GM18511 (cell line): ENCODE results near the gene DHRSX.
"Not testable (repeated sequence)": the region's sequence is repeated elsewhere in the genome, so short reads cannot be mapped to it uniquely, and the experiment has no call there.

Experiments
- ATAC-seq: cut with Tn5 transposase; IDR thresholded peaks from one replicate; pipeline ENCODE4 v1.9.1; 2021; ENCODE audit warnings: mild to moderate bottlenecking, moderate library complexity; ENCODE audit not compliant: unreplicated experiment

DHRSX gene

GRCh38 chrX:2520539-2520938 lies 19.8 kb upstream of the DHRSX start:
- ATAC-seq, result no peak

DNA sequence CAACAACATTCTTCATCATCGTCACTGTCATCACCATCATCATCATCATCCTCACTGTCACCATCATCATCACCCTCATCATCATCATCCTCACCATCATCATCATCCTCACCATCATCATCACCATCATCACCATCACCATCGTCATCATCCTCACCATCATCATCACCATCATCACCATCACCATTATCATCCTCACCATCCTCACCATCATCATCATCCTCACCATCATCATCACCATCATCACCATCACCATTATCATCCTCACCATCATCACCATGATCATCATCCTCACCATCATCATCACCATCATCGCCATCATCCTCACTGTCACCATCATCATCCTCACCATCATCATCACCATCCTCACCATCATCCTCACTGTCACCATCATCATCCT lies 18.9 kb upstream of the DHRSX start:
- not testable (repeated sequence) for ATAC-seq

GRCh38 chrX:2517055-2517454 lies 16.3 kb upstream of the DHRSX start:
- peak; percentile 6 for ATAC-seq

DNA sequence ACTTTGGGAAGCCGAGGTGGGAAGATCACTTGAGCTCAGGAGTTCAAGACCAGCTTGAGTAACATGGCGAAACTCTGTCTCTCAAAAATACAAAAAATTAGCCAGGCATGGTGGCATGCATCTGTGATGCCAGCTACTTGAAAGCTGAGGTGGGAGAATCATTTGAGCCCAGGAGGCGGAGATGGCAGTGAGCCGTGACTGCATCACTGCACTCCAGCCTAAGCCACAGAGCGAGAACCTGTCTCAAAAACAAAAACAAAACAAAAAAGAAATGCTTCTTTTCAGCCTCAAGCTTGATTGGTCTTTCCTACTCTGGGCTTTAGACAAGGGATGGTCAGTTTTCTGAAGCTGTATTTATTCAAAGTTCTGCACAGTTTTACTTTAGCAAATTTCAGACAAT lies 15.8 kb upstream of the DHRSX start:
- ATAC-seq, result peak; percentile 64

GRCh38 chrX:2514131-2514530 lies 13.4 kb upstream of the DHRSX start:
- ATAC-seq, result no peak

- no peak for ATAC-seq
Observed at GRCh38 chrX:2513121-2513664, 12.4 kb upstream of the DHRSX start.

DNA sequence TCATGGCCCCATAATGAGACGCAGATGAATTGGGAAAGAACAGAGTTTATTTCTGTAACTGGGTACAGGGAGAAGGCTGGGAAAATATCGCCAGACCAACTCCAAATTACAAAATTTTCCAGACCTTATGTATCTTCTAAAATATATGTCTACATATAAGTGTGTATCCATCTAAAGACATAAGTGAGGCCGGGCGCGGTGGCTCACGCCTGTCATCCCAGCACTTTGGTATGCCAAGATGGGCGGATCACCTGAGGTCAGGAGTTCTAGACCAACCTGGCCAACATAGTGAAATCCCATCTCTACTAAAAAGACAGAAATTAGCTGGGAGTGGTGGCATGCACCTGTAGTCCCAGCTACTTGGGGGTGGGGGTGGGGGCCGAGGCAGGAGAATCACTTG lies 11.7 kb upstream of the DHRSX start:
- no peak for ATAC-seq

GRCh38 chrX:2511326-2511725 lies 10.6 kb upstream of the DHRSX start:
- no peak for ATAC-seq

DNA sequence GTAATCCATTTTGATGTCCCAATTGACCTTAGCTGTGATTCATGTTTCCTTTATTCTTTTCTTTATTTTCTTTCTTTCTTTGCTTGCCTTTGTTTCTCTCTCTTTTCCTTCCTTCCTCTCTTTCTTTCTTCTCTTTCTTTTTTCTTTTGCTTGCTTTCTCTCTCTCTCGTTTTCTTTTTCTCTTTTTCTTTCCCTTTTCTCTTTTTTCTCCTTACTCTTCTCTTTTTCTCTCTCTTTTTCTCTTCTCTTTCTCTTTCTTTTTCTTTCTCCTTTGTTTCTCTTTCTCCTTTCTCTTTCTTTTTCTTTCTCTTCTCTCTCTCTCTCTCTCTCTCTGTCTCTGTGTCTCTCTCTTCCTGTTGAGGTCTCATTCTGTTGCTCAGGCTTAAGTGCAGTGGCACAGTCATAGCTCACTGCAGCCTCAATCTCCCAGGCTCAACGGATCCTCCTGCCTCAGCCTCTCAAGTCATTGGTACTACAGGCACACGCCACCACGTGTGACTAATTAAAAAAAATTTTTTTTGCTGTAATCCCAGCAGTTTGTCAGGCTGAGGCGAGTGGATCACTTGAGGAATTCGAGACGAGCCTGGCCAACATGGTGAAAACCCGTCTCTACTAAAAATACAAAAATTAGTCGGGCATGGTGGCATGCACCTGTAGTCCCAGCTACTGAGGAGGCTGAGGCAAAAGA lies 8.0 kb upstream of the DHRSX start:
- no peak for ATAC-seq

GRCh38 chrX:2507904-2508627 lies 7.3 kb upstream of the DHRSX start:
- no peak for ATAC-seq

DNA sequence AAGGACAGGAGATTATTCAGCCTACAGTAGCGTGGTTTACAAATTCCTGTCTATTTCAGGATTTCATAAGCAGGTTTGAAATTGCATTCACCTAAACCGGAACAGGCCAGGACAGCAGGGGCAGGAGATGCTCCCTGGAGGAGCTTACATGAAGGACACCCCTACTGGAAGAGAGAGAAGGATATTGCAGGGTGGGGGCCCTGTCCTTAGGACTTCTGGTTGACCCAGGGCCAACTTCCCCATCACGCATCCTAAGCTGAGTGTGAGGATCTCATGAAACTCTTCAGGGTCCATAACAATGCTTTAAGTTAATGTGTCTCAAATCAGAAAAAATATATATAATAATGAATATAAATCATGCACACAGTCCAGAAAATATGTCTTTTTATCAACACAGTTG lies 6.4 kb upstream of the DHRSX start:
- ATAC-seq, result no peak

DNA sequence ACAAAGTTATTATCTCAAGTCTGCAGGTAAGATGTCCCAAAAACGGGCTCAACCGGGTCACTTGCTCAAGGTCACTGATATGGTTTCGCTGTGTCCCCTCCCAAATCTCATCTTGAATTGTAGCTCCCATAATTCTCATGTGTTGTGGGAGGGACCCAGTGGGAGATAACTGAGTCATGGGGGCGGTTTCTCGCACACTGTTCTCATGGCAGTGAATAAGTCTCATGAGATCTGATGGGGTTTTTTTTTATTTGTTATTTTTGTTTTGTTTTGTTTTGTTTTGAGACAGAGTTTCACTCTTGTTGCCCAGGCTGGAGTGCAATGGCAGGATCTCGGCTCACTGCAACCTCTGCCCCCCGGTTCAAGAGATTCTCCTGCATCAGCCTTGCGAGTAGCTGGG lies 4.6 kb upstream of the DHRSX start:
- not testable (repeated sequence) for ATAC-seq

DNA sequence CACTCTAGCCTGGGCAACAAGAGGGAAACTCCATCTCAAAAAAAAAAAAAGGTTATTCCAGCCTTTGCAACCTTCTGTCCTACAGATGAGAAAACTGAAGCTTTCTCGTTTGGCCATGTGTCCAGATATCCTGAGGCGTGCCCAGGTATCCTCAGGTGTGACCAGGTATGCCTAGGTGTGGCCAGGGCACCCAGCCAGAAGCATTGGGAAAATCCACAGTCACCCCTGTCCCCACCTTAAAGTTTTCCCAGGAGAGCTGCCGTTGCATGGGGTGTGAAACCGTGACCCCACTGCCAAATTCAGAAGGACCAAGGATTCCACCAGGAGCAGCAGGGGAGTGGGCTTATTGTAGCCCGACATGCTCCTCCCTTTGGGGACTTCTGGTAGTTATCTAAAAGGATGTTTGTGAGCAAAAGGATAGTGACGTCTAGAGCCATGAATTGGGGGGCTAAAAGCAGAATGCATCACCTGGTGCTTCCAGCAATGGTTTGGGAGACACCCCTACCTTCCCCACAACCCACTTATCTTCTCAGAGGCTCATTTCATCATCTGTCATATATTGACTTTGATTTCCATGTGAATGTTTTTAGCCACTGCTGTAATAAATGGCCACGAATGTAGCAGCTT lies 4.0 kb upstream of the DHRSX start:
- ATAC-seq, result no peak

DNA sequence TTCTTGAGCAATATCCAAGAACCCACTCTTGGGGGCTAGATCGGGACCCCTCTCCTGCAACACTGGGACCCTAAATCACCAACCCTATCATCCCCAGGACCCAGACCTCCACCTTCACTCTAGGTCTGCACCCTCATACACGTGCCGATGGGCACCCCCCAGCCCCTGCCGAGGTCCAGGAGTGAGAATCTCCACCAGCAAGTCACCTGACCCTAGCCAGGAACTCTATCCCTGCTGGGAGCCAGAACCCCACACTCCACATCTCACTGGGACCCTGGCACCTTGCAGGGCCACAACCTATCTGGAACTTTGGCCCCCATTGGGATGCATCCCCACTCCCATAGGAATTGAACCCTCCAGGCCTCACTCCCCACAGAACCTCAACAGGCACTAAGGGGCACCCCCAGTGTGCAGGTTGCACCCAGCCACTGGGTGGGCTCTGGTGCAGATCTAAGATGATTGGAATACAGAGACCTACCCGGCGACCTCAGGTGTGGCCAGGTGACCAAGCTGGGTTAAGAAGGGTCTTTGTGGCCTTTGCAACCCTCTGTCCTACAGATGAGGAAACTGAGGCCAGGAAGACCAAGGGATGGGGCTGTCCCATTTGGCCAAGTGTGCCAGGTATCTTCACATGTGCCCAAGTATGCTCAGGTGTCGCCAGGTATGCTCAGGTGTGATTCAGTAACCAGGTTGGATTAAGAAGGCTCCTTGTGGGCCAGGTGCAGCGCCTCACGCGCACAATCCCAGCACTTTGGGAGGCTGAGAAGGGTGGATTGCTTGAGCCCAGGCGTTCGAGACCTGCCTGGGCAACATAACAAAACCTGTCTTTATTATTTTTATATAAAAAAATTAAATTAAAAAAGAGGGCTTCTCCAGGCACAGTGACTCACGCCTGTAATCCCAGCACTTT lies 3.1 kb upstream of the DHRSX start:
- ATAC-seq, result no peak

DNA sequence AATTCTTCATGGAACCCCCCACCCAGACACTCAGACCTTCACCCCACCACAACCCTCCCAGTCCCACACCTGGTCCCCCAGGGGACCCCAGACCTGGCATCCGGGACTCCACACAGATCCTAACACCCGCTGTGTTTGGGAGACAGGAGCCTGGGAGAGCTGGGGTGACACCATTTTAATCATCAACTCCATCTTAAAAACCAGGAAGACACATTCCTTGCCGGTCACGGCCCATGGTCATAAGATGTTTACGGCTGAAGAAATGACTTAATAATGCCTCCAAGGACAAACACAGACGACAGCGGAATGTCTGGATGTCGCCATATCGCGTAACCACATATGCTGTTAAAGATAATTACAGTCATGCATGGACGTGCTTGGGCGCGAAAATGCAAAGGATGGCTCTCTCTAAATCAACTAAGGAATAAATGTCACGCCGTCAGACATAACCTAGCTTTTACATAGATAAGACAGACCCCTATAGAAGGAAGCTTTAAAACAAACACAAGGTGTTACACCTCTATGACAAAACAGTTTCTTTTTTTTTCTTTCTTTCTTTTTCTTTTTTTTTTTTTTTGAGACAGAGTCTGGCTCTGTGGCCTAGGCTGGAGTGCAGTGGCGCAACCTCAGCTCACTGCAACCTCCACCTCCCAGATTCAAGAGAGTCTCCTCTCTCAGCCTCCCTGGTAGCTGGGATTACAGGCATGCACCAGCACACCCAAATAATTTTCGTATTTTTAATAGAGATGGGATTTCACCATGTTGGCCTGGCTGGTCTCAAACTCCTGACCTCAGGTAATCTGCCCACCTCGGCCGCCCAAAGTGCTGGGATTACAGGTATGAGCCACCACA lies 2.1 kb upstream of the DHRSX start:
- no peak for ATAC-seq

GRCh38 chrX:2502120-2502667 lies 1.4 kb upstream of the DHRSX start:
- ATAC-seq, result no peak

DNA sequence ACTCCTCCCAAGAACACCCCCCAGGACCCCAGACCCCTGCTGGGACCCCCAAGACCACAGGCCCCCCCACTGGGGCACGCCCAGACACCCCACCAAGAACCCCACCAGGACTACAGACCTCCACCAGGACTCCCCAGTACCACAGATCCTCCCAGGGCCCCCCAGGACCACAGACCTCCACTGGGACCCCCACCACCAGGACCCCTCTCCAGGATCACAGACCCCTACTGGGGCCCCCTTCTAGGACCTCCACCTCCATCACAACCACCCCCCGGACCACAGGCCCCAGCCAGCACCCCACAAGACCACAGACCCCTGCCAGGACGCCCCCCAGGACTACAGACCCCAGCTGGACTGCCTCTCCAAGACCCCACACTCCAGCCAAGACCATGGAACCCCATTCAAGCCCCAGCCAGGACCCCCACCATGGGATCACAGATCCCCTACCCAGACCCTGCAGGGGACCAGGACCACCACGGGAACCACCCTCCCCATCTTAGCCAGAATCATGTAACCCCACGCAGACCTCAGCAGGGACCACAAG lies 855 bp upstream of the DHRSX start:
- no peak for ATAC-seq

DNA sequence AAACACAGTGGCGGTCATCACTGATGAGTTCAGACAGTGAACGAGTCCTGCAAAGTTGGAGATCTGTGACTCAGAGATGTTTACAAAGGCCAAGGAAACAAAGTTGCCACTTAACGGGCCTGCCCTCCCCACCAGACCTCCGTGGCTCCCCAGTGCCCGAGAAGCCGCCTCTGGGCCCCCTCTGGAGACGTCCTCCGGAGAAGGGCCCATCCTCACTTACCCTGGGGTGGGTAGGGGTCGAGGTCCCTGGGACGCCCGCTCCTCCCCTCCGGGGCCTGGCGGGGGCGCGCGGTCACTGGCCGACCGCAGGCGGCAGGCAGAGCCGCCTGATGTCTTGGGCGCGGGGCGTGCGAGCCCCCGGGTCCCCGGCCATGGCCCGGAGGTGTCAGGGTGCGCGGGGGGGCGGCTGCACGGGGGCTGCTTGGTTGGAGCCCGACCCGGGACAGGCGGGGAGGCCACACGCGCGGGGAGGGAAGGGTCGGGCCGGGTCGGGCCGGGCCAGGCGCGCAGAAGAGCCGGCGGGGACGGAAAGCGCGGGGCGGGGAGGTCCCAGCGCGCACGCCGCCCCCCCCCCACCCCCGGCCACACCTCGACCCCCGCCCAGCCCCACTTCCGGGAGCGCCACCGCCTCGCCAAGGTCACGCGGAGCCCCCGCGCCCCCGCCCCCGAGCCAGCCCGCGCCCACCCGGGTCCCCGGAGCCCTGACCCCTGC lies 529 bp downstream of the DHRSX start:
- peak; percentile 61 for ATAC-seq

DNA sequence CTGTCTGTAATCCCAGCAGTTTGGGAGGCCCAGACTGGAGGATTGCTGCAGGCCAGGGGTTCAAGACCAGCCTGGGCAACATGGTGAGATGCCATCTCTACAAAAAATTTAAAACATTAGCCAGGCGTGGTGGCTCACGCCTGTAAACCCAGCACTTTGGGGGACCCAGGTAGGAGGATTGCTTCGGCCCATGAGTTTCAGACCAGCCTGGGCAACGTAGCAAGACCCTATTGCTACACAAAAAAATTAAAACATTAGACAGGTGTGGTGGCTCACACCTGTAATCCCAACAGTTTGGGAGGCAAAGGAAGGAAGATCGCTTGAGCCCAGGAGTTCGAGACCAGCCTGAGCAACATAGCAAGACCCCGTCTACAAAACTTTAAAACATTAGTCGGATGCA lies 1.3 kb downstream of the DHRSX start:
- ATAC-seq, result no peak
